PFSK-1 (cell line): ENCODE data around the gene SLC5A12.

ENCODE experiments used
- POLR2AphosphoS5 ChIP-seq: IDR thresholded peaks from 2 replicates; pipeline ENCODE4 v1.6.1; 2012; ENCODE audit warnings: low read depth, mild to moderate bottlenecking, control low read depth, low read length, moderate library complexity
- REST ChIP-seq, 2 experiments: IDR thresholded peaks; 2 replicates each; pipeline versions ENCODE4 v1.6.1 to v1.8.0; 2011 to 2012; ENCODE audit warnings: low read depth in 2 of 2, low read length in 2 of 2, control low read depth in 1 of 2, inconsistent platforms in 1 of 2, mild to moderate bottlenecking in 1 of 2, moderate library complexity in 1 of 2; ENCODE audit not compliant: insufficient read depth in 1 of 2

GRCh38 chr11:26626346-26626745 is 95.5 kb downstream of the SLC5A12 start:
- TF ChIP-seq POLR2AphosphoS5 (no peak), REST (IDR thresholded peaks at IDR 0.05; ENCODE audit: insufficient read depth in 1 of 2, low read depth in 2 of 2, low read length in 2 of 2) (no peak)
